H9 (cell line): ENCODE data around the gene RPS15. TPM values are rescaled to one million over a fixed set of nuclear protein-coding genes. Genes with fewer than 3 reads are reported as not detected.

Source experiments
- DNase-seq: peaks from one replicate; pipeline ENCODE4 v3.0.0-alpha.2; 2017
- H2AFZ ChIP-seq: one replicate; pipeline ENCODE4 v1.6.1; 2013; ENCODE audit warnings: mild to moderate bottlenecking, low read length, control low read depth, moderate library complexity
- H2AK5ac ChIP-seq: 2 replicates; pipeline ENCODE4 v1.6.1; 2013; ENCODE audit warnings: low read length, control low read depth, mixed read lengths; ENCODE audit not compliant: insufficient read length
- H2BK120ac ChIP-seq: one replicate; pipeline ENCODE4 v1.6.1; 2013; ENCODE audit warnings: low read depth, mild to moderate bottlenecking, low read length, control low read depth, inconsistent platforms; ENCODE audit not compliant: poor library complexity, severe bottlenecking
- H2BK12ac ChIP-seq: 2 replicates; pipeline ENCODE4 v1.6.1; 2013; ENCODE audit warnings: low read length, control low read depth, mixed read lengths, low read depth; ENCODE audit not compliant: insufficient read length
- H2BK15ac ChIP-seq: 2 replicates; pipeline ENCODE4 v1.6.1; 2013; ENCODE audit warnings: low read depth, low read length, control low read depth
- H2BK20ac ChIP-seq: one replicate; pipeline ENCODE4 v1.6.1; 2013; ENCODE audit warnings: low read depth, mild to moderate bottlenecking, low read length, control low read depth, inconsistent platforms; ENCODE audit not compliant: poor library complexity, severe bottlenecking
- H2BK5ac ChIP-seq: 2 replicates; pipeline ENCODE4 v1.6.1; 2013; ENCODE audit warnings: low read length, control low read depth, mixed read lengths; ENCODE audit not compliant: insufficient read length
- H3K14ac ChIP-seq: 2 replicates; pipeline ENCODE4 v1.6.1; 2013; ENCODE audit warnings: low read length, control low read depth; ENCODE audit not compliant: insufficient read depth
- H3K18ac ChIP-seq: 2 replicates; pipeline ENCODE4 v1.6.1; 2013; ENCODE audit warnings: low read depth, mild to moderate bottlenecking, mixed read lengths, low read length, control low read depth; ENCODE audit not compliant: insufficient read length
- H3K23ac ChIP-seq: 2 replicates; pipeline ENCODE4 v1.6.1; 2013; ENCODE audit warnings: low read length, control low read depth, mixed read lengths, low read depth; ENCODE audit not compliant: insufficient read length
- H3K23me2 ChIP-seq: 2 replicates; pipeline ENCODE4 v1.6.1; 2013; ENCODE audit warnings: low read depth, mild to moderate bottlenecking, mixed read lengths, low read length, control low read depth; ENCODE audit not compliant: insufficient read length, poor library complexity, severe bottlenecking
- H3K27ac ChIP-seq: 2 replicates; pipeline ENCODE4 v1.5.1; 2013; ENCODE audit warnings: low read length, control low read depth, mixed read lengths, low read depth; ENCODE audit not compliant: insufficient read length
- H3K27me3 ChIP-seq: 2 replicates; pipeline ENCODE4 v1.6.1; 2013; ENCODE audit warnings: low read length, control low read depth, inconsistent platforms; ENCODE audit not compliant: insufficient read depth
- H3K4ac ChIP-seq: 2 replicates; pipeline ENCODE4 v1.6.1; 2013; ENCODE audit warnings: low read depth, mild to moderate bottlenecking, control low read depth, inconsistent platforms, low read length, moderate library complexity
- H3K4me1 ChIP-seq: 2 replicates; pipeline ENCODE4 v1.6.1; 2013; ENCODE audit warnings: low read length, control low read depth, inconsistent platforms; ENCODE audit not compliant: insufficient read depth
- H3K4me2 ChIP-seq: 2 replicates; pipeline ENCODE4 v1.6.1; 2013; ENCODE audit warnings: low read length, control low read depth, mixed read lengths; ENCODE audit not compliant: insufficient read length, insufficient read depth
- H3K56ac ChIP-seq: 2 replicates; pipeline ENCODE4 v1.6.1; 2013; ENCODE audit warnings: low read depth, mild to moderate bottlenecking, mixed read lengths, low read length, control low read depth; ENCODE audit not compliant: insufficient read length
- H3K79me1 ChIP-seq: 2 replicates; pipeline ENCODE4 v1.6.1; 2013; ENCODE audit warnings: low read depth, mild to moderate bottlenecking, moderate library complexity, low read length, control low read depth, inconsistent platforms; ENCODE audit not compliant: insufficient read depth, poor library complexity, severe bottlenecking
- H3K79me2 ChIP-seq: 2 replicates; pipeline ENCODE4 v1.6.1; 2013; ENCODE audit warnings: low read length, control low read depth, inconsistent platforms; ENCODE audit not compliant: insufficient read depth
- H3K9ac ChIP-seq: 2 replicates; pipeline ENCODE4 v1.6.1; 2013; ENCODE audit warnings: low read length, control low read depth, mixed read lengths; ENCODE audit not compliant: insufficient read length; ENCODE audit errors: extremely low read depth
- H3K9me3 ChIP-seq: one replicate; pipeline ENCODE4 v1.6.1; 2013; ENCODE audit warnings: low read depth, low read length, inconsistent platforms; ENCODE audit not compliant: control insufficient read depth
- H3T11ph ChIP-seq: one replicate; pipeline ENCODE4 v1.6.1; 2013; ENCODE audit warnings: mild to moderate bottlenecking, low read length, control low read depth, inconsistent platforms
- H4K20me1 ChIP-seq: one replicate; pipeline ENCODE4 v1.6.1; 2013; ENCODE audit not compliant: control insufficient read depth, insufficient read length, insufficient read depth
- H4K5ac ChIP-seq: 2 replicates; pipeline ENCODE4 v1.6.1; 2013; ENCODE audit warnings: low read depth, mild to moderate bottlenecking, mixed read lengths, low read length, control low read depth; ENCODE audit not compliant: insufficient read length
- H4K8ac ChIP-seq: replicated peaks from 2 replicates; pipeline ENCODE4 v1.6.1; 2013; ENCODE audit warnings: low read length, control low read depth, mixed read lengths, low read depth; ENCODE audit not compliant: insufficient read length
- H4K91ac ChIP-seq: 2 replicates; pipeline ENCODE4 v1.6.1; 2013; ENCODE audit warnings: low read depth, mild to moderate bottlenecking, moderate library complexity, mixed read lengths, low read length, control low read depth; ENCODE audit not compliant: insufficient read length
- H3K27ac Mint-ChIP-seq, 3 experiments: 2 replicates in 2 of 3; 3 replicates in 1 of 3; pipeline ENCODE4 v1.8.0; 2020 to 2021; ENCODE audit warnings: mixed read lengths in 3 of 3, mild to moderate bottlenecking in 1 of 3, moderate library complexity in 1 of 3
- H3K27me3 Mint-ChIP-seq: 2 replicates; pipeline ENCODE4 v1.8.0; 2021; ENCODE audit warnings: low read depth, mild to moderate bottlenecking, moderate library complexity, mixed read lengths
- H3K36me3 Mint-ChIP-seq, 3 experiments: 2 replicates in 2 of 3; 3 replicates in 1 of 3; pipeline ENCODE4 v1.8.0; 2020 to 2021; ENCODE audit warnings: low read depth in 3 of 3, mixed read lengths in 3 of 3; ENCODE audit not compliant: insufficient read depth in 1 of 3
- H3K4me1 Mint-ChIP-seq, 2 experiments: 2 replicates each; pipeline ENCODE4 v1.8.0; 2020; ENCODE audit warnings: mixed read lengths in 2 of 2
- H3K4me3 Mint-ChIP-seq, 2 experiments: 2 replicates in 1 of 2; 3 replicates in 1 of 2; pipeline ENCODE4 v1.8.0; 2020 to 2021; ENCODE audit warnings: mild to moderate bottlenecking in 2 of 2, mixed read lengths in 2 of 2, moderate library complexity in 1 of 2
- H3K9me3 Mint-ChIP-seq, 2 experiments: 2 replicates in 1 of 2; 3 replicates in 1 of 2; pipeline ENCODE4 v1.8.0; 2020; ENCODE audit warnings: mild to moderate bottlenecking in 2 of 2, mixed read lengths in 2 of 2, moderate library complexity in 1 of 2
- CTCF ChIP-seq: fragments of 200-600 bp; sonication (generic); conservative IDR thresholded peaks from 3 replicates; pipeline ENCODE4 v1.8.0; 2021; ENCODE audit warnings: antibody characterized with exemption, mild to moderate bottlenecking
- WGBS: extraction: QIAGEN DNeasy Blood & Tissue Kit; methylation state at CpG from one replicate; pipeline ENCODE4 v1.1.7; 2013; ENCODE audit warnings: missing lambda C conversion rate, low lambda C conversion rate, mixed read lengths; ENCODE audit not compliant: insufficient read length; ENCODE audit errors: extremely low coverage; 5-methylcytosine and 5-hydroxymethylcytosine counted together
- total RNA-seq: library from RNA; stranded (reverse); gene quantifications from 2 replicates; pipeline ENCODE4 v1.2.1, GENCODE V29; 2021

RPS15 gene
- total RNA-seq, 1 experiment from 2014 or later = 1,628 TPM

- H3K14ac ChIP-seq = no peak overlapping the region; the same call in 1 of the 2 replicates
- no peak for TF ChIP-seq CTCF
- H4K91ac ChIP-seq = no peak overlapping the region
- no peak overlapping the region for H3K18ac ChIP-seq
- H3K23me2 ChIP-seq = peaks cover 9% of the 10 kb centered on the region
- H3K9ac ChIP-seq = no peak overlapping the region
- no peak overlapping the region for H4K5ac ChIP-seq
- H3K4me1 ChIP-seq = no peaks in the 10 kb centered on the region
- no peak overlapping the region for H2AFZ ChIP-seq
- peaks cover 3% of the 10 kb centered on the region; the same call in 1 of the 2 replicates for H3K27me3 ChIP-seq
- Mint-ChIP-seq H3K36me3 (no peaks in the 10 kb centered on the region; a peak in 1 of 7 replicates), H3K4me1 (peaks cover 4 to 10% of the 10 kb centered on the region in 2 experiments), H3K27ac (no peak overlapping the region), H3K9me3 (no peaks in the 10 kb centered on the region; a peak in 1 of 5 replicates), H3K27me3 (peaks cover 14% of the 10 kb centered on the region), H3K4me3 (no peak overlapping the region)
- H3K4ac ChIP-seq = no peak overlapping the region
- H3K79me1 ChIP-seq = no peaks in the 10 kb centered on the region
- no peaks in the 10 kb centered on the region for H4K20me1 ChIP-seq
- H2AK5ac ChIP-seq = no peak overlapping the region
- H3K9me3 ChIP-seq = no peaks in the 10 kb centered on the region
- no peak for DNase-seq
- no peak overlapping the region for H3K23ac ChIP-seq
- no peak overlapping the region for H2BK120ac ChIP-seq
- no CpG with 5 or more reads among the region's 40 CpGs for WGBS
- no peaks in the 10 kb centered on the region for H3K79me2 ChIP-seq
- no peak overlapping the region for H3T11ph ChIP-seq
- no peak overlapping the region for H2BK15ac ChIP-seq
- no peak overlapping the region for H2BK12ac ChIP-seq
- H4K8ac ChIP-seq = no peak overlapping the region
- H2BK20ac ChIP-seq = no peak overlapping the region
- H2BK5ac ChIP-seq = no peak overlapping the region
- no peak overlapping the region for H3K56ac ChIP-seq
- no peak overlapping the region for H3K4me2 ChIP-seq
- H3K27ac ChIP-seq = no peak overlapping the region
These were observed 49.5 kb downstream of the RPS15 start for GRCh38 chr19:1487576-1488281.
